GM12878 (cell line): ENCODE measurements around the gene COL26A1. TPM values are rescaled to one million over a fixed set of nuclear protein-coding genes. Genes with fewer than 3 reads are reported as not detected.

Experiments
- ATAC-seq: fragments of 200-7000 bp; cut with Tn5 transposase; 3 replicates; pipeline ENCODE4 v1.9.1; 2020; ENCODE audit warnings: mild to moderate bottlenecking, moderate library complexity
- BruUV-seq: library from RNA; stranded (reverse); fragments of 400-500 nt; replicated peaks from 2 replicates; lab custom pipeline; 2021; lab: Mats Ljungman, UMichigan
- CTCF ChIA-PET: fragments of 300-600 bp; sonication (Branson Sonifier 250); formaldehyde crosslinking; extraction: SDS; loops from one replicate; lab custom pipeline; 2021; ENCODE audit warnings: inconsistent platforms; lab: Yijun Ruan, JAX
- POLR2A ChIA-PET: fragments of 350-600 bp; formaldehyde crosslinking; extraction: SDS; loops from one replicate; lab custom pipeline; 2021; ENCODE audit warnings: inconsistent platforms; lab: Charles Lee
- RAD21 ChIA-PET: fragments of 300-600 bp; sonication (Branson Sonifier 250); formaldehyde crosslinking; loops from one replicate; lab custom pipeline; 2023; ENCODE audit warnings: antibody characterized with exemption; ENCODE audit not compliant: unreplicated experiment; lab: Charles Lee
- SMC1A ChIA-PET: fragments of 300-600 bp; sonication (Branson Sonifier 250); formaldehyde crosslinking; loops from one replicate; lab custom pipeline; 2023; ENCODE audit not compliant: unreplicated experiment, uncharacterized antibody; lab: Charles Lee
- DNase-seq: peaks from one replicate; pipeline ENCODE4 v3.0.0-alpha.2; 2011; ENCODE audit warnings: low read depth, low spot score
- FAIRE-seq: peaks from 3 replicates; lab custom pipeline; 2011; peaks lifted over from hg19 to GRCh38; lab: Jason Lieb, UNC
- H2AFZ ChIP-seq: 2 replicates; pipeline ENCODE4 v1.6.0; 2011; ENCODE audit warnings: low read depth, low read length, control low read depth; ENCODE audit not compliant: control insufficient read depth
- H3K27ac ChIP-seq: 2 replicates; pipeline ENCODE4 v1.5.1; 2011; ENCODE audit warnings: control low read depth; ENCODE audit not compliant: control insufficient read depth, insufficient read depth
- H3K27me3 ChIP-seq, 2 experiments: replicated peaks in 1 of 2; 2 replicates each; pipeline versions ENCODE4 v1.6.0 to v1.6.1; 2011; ENCODE audit warnings: low read length in 1 of 2; ENCODE audit not compliant: control insufficient read depth in 2 of 2, insufficient read depth in 2 of 2
- H3K36me3 ChIP-seq, 2 experiments: 2 replicates each; pipeline ENCODE4 v1.5.1; 2011; ENCODE audit warnings: low read length in 1 of 2; ENCODE audit not compliant: control insufficient read depth in 2 of 2, insufficient read depth in 2 of 2
- H3K4me1 ChIP-seq: 2 replicates; pipeline ENCODE4 v1.6.1; 2011; ENCODE audit warnings: mild to moderate bottlenecking, low read length, moderate library complexity, mixed read lengths; ENCODE audit not compliant: control insufficient read depth, insufficient read depth
- H3K4me2 ChIP-seq: 2 replicates; pipeline ENCODE4 v1.6.0; 2011; ENCODE audit warnings: control low read depth; ENCODE audit not compliant: control insufficient read depth, insufficient read depth
- H3K4me3 ChIP-seq: fragments of 200-600 bp; sonication (generic); 2 replicates; pipeline ENCODE4 v1.5.1; 2016
- H3K79me2 ChIP-seq: 2 replicates; pipeline ENCODE4 v1.6.0; 2011; ENCODE audit warnings: low read length; ENCODE audit not compliant: control insufficient read depth, insufficient read depth
- H3K9ac ChIP-seq: 2 replicates; pipeline ENCODE4 v1.8.0; 2011; ENCODE audit warnings: low read length, control low read depth, mixed read lengths; ENCODE audit not compliant: control insufficient read depth, insufficient read depth
- H3K9me3 ChIP-seq: replicated peaks from 3 replicates; pipeline ENCODE4 v1.5.1; 2011; ENCODE audit warnings: mild to moderate bottlenecking, low read length; ENCODE audit not compliant: control insufficient read depth, insufficient read depth
- H4K20me1 ChIP-seq: 2 replicates; pipeline ENCODE4 v1.6.0; 2011; ENCODE audit not compliant: control insufficient read depth, insufficient read depth
- EGR1 ChIP-seq, 2 experiments: IDR thresholded peaks; 1 replicate in 1 of 2; 2 replicates in 1 of 2; pipeline ENCODE4 v1.6.1; 2011 to 2012; ENCODE audit warnings: low read depth in 2 of 2, low read length in 2 of 2, borderline replicate concordance in 1 of 2, mild to moderate bottlenecking in 1 of 2, moderate library complexity in 1 of 2
- MYB ChIP-seq: fragments of 150-350 bp; IDR thresholded peaks from 2 replicates; pipeline ENCODE4 v1.6.1; 2014; ENCODE audit warnings: mild to moderate bottlenecking, low read depth, low read length, borderline replicate concordance
- RAD21 ChIP-seq: IDR thresholded peaks from 2 replicates; pipeline ENCODE4 v1.6.1; 2011; ENCODE audit warnings: mild to moderate bottlenecking, low read depth, low read length, moderate library complexity; ENCODE audit not compliant: insufficient read depth
- SMARCA5 ChIP-seq: fragments of 450-650 bp; IDR thresholded peaks from 2 replicates; pipeline ENCODE4 v1.6.1; 2017; ENCODE audit warnings: mild to moderate bottlenecking
- SMC3 ChIP-seq: IDR thresholded peaks from 2 replicates; pipeline ENCODE4 v1.6.1; 2011; ENCODE audit warnings: low read length, improper control_type of control experiment, borderline replicate concordance
- YY1 ChIP-seq: IDR thresholded peaks from 2 replicates; pipeline ENCODE4 v1.6.1; 2011; ENCODE audit warnings: low read depth, mild to moderate bottlenecking, low read length
- WGBS: methylation state at CpG from one replicate; pipeline ENCODE4 v1.1.6; 2016; ENCODE audit warnings: low lambda C conversion rate; ENCODE audit not compliant: insufficient replicate concordance, insufficient coverage; ENCODE audit errors: missing lambda C conversion rate; 5-methylcytosine and 5-hydroxymethylcytosine counted together
- in situ Hi-C: fragments of 300-500 bp; cut with MboI; formaldehyde crosslinking; loops from 9 replicates; pipeline ENCODE4 v1.14.3; 2018; ENCODE audit warnings: mixed read lengths
- intact Hi-C: fragments of 100-400 bp; cut with micrococcal nuclease; formaldehyde crosslinking; loops from one replicate; pipeline ENCODE4 v1.14.2; 2022; ENCODE audit not compliant: unreplicated experiment
- polyA plus RNA-seq, 11 experiments: library from polyadenylated mRNA; depleted of rRNA in 4 of 11; unstranded in 6 of 11; stranded (reverse) in 5 of 11; fragments of >200 nt; fragmentation: Nextera tagmentation in 4 of 11; fragmentation: Illumina TruSeq in 1 of 11; extraction: Ambion mirVana in 4 of 11; extraction: Trizol in 1 of 11; gene quantifications; 1 replicate in 1 of 11; 2 replicates in 10 of 11; pipeline versions ENCODE4 v1.2.1 to v1.2.3, GENCODE V29; 2011 to 2016; ENCODE audit warnings: inconsistent platforms in 2 of 11, missing spikeins in 2 of 11, low read depth in 1 of 11
- total RNA-seq, 4 experiments: library from RNA; depleted of rRNA in 3 of 4; stranded (reverse); fragments of >200 nt in 3 of 4; fragmentation: Illumina TruSeq in 1 of 4; extraction: Trizol in 1 of 4; gene quantifications; 2 replicates each; pipeline versions ENCODE4 v1.2.1 to v1.2.3, GENCODE V29; 2013 to 2021
- TF ChIP-seq, protein P1 (sequence below), 3 experiments: IDR thresholded peaks in 2 of 3; conservative IDR thresholded peaks in 1 of 3; 2 replicates each; pipeline ENCODE4 v1.5.1; 2011; ENCODE audit warnings: low read depth in 3 of 3, low read length in 3 of 3, mild to moderate bottlenecking in 3 of 3, control low read depth in 2 of 3, moderate library complexity in 2 of 3, inconsistent platforms in 1 of 3, mixed read lengths in 1 of 3; ENCODE audit not compliant: control insufficient read depth in 2 of 3, insufficient read depth in 1 of 3; ENCODE audit errors: extremely low read depth in 1 of 3
- TF ChIP-seq, protein P2 (sequence below): fragments of 450-650 bp; IDR thresholded peaks from 2 replicates; pipeline ENCODE4 v1.6.1; 2017; ENCODE audit warnings: mild to moderate bottlenecking
- TF ChIP-seq, protein P3 (sequence below): IDR thresholded peaks from 2 replicates; pipeline ENCODE4 v1.6.1; 2011; ENCODE audit warnings: low read depth, low read length, improper control_type of control experiment, borderline replicate concordance

The COL26A1 gene
- total and polyA plus RNA-seq, 10 of the 15 experiments (the other 5 are each of a cell fraction or from before 2014, with no cell fraction given), result 0.08 TPM; not detected in 9

DNA sequence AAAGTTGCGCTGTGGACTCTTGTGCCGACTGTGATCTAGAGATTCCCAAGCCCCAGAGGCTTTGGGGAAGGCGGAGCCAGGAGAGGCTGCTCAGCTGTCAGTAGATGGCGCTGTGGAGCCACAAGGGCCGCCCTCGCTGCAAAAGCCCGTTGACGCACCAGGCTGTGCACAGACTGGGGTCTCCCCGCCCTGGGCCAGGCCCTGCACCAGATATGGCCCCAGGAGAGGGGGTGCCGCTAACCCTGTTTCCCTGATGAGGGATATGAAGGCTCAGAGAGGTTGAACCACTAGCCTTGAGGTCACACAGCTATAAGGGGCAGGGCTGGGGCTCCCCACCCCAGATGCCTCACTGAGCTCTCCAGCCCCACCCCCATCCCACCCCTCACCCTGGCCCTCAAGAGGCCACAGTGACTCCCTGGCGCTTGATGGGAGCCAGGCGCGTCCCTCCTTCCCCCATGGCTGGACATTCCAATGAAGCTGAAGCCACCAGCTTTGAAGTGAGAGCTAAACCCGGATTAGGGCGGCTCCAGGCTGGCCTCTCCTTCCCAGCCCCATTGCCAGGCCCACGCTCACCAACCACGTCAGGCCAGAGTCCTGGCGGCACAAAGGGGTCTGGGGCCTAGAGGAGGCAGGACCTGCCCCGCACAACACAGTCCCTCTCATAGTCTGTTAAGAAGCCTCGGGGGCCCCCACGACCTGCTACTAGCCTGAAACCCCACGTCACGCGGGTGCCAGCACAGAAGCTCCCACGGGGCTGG, 240.0 kb downstream of the COL26A1 start:
- FAIRE-seq, result peak; percentile 75
- no TSS peak for BruUV-seq
- H3K9ac ChIP-seq, result no peak overlapping the region
- peak; percentile 99 for ATAC-seq
- CTCF ChIA-PET, result interaction anchor here (0.6 to 3.9 kb wide), 19 partner anchors 9 to 677 kb away, joined by 3 to 35 read pairs (median 4); no protein-coding TSS in a partner anchor
- POLR2A ChIA-PET, result interaction anchor here (0.5 kb wide), 1 partner anchor 21 kb away, joined by 3 read pairs; no protein-coding TSS in a partner anchor
- in situ Hi-C loops, result loop anchor here (5.0 to 10.0 kb wide), 2 partner anchors 670 to 782 kb away; no protein-coding TSS in a partner anchor
- no peak overlapping the region for H3K27ac ChIP-seq
- H3K36me3 ChIP-seq, result no peaks in the 10 kb centered on the region
- TF ChIP-seq, protein P1, sequence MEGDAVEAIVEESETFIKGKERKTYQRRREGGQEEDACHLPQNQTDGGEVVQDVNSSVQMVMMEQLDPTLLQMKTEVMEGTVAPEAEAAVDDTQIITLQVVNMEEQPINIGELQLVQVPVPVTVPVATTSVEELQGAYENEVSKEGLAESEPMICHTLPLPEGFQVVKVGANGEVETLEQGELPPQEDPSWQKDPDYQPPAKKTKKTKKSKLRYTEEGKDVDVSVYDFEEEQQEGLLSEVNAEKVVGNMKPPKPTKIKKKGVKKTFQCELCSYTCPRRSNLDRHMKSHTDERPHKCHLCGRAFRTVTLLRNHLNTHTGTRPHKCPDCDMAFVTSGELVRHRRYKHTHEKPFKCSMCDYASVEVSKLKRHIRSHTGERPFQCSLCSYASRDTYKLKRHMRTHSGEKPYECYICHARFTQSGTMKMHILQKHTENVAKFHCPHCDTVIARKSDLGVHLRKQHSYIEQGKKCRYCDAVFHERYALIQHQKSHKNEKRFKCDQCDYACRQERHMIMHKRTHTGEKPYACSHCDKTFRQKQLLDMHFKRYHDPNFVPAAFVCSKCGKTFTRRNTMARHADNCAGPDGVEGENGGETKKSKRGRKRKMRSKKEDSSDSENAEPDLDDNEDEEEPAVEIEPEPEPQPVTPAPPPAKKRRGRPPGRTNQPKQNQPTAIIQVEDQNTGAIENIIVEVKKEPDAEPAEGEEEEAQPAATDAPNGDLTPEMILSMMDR (IDR thresholded peaks at IDR 0.05 in 2 of 3, conservative IDR thresholded peaks at IDR 0.05 in 1 of 3; ENCODE audit: control insufficient read depth in 2 of 3, extremely low read depth in 1 of 3, insufficient read depth in 1 of 3, low read depth in 3 of 3, low read length in 3 of 3), result peak; percentile 82 to 92 (median 91)
- TF ChIP-seq SMC3 (peak; percentile 84), EGR1 (IDR thresholded peaks at IDR 0.05; ENCODE audit: borderline replicate concordance in 1 of 2, low read depth in 2 of 2, low read length in 2 of 2) (0 out of 3 replicates have a peak, but pooled peaks of 1 of the 2 experiments have one; percentile 8), SMARCA5 (peak; percentile 74; the same call in 1 of the 2 replicates), YY1 (peak; percentile 40; the same call in 1 of the 2 replicates), RAD21 (peak; percentile 77), MYB (no peak)
- TF ChIP-seq, protein P2, sequence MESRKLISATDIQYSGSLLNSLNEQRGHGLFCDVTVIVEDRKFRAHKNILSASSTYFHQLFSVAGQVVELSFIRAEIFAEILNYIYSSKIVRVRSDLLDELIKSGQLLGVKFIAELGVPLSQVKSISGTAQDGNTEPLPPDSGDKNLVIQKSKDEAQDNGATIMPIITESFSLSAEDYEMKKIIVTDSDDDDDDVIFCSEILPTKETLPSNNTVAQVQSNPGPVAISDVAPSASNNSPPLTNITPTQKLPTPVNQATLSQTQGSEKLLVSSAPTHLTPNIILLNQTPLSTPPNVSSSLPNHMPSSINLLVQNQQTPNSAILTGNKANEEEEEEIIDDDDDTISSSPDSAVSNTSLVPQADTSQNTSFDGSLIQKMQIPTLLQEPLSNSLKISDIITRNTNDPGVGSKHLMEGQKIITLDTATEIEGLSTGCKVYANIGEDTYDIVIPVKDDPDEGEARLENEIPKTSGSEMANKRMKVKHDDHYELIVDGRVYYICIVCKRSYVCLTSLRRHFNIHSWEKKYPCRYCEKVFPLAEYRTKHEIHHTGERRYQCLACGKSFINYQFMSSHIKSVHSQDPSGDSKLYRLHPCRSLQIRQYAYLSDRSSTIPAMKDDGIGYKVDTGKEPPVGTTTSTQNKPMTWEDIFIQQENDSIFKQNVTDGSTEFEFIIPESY, result no peak
- TF ChIP-seq, protein P3, sequence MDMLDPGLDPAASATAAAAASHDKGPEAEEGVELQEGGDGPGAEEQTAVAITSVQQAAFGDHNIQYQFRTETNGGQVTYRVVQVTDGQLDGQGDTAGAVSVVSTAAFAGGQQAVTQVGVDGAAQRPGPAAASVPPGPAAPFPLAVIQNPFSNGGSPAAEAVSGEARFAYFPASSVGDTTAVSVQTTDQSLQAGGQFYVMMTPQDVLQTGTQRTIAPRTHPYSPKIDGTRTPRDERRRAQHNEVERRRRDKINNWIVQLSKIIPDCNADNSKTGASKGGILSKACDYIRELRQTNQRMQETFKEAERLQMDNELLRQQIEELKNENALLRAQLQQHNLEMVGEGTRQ, result no peak
- no peaks in the 10 kb centered on the region for H4K20me1 ChIP-seq
- RAD21 ChIA-PET, result interaction anchor here (0.7 to 2.3 kb wide), 8 partner anchors 84 to 676 kb away, joined by 3 to 8 read pairs (median 3); no protein-coding TSS in a partner anchor
- DNase-seq, result peak; percentile 0
- 17% methylated on average over 23 of the region's 25 CpGs for WGBS
- H3K9me3 ChIP-seq, result no peaks in the 10 kb centered on the region
- no peaks in the 10 kb centered on the region for H3K79me2 ChIP-seq
- SMC1A ChIA-PET, result interaction anchor here (0.6 to 1.1 kb wide), 5 partner anchors 59 to 676 kb away, joined by 3 to 4 read pairs (median 4); no protein-coding TSS in a partner anchor
- H3K4me1 ChIP-seq, result no peaks in the 10 kb centered on the region
- H2AFZ ChIP-seq, result no peak overlapping the region
- H3K4me3 ChIP-seq, result no peak overlapping the region
- no peaks in the 10 kb centered on the region; a peak in 1 of 4 replicates for H3K27me3 ChIP-seq
- intact Hi-C loops, result loop anchor here (1.0 to 5.0 kb wide), 3 partner anchors 212 to 670 kb away; no protein-coding TSS in a partner anchor
- no peak overlapping the region for H3K4me2 ChIP-seq
